MM.1S (cell line): ENCODE results near the gene ZNF444.
A peak's percentile ranks its signal among the peaks of the same experiment; 100 is the strongest.

Experiments
- DNase-seq: peaks from one replicate; pipeline ENCODE4 v3.0.0-alpha.2; 2015
- H2AFZ ChIP-seq: fragments of 300-600 bp; sonication (generic); 2 replicates; pipeline ENCODE4 v1.6.0; 2016; ENCODE audit warnings: antibody characterized with exemption, low read length
- H3F3A ChIP-seq: fragments of 300-600 bp; sonication (generic); 2 replicates; pipeline ENCODE4 v1.6.1; 2016; ENCODE audit warnings: mild to moderate bottlenecking, antibody characterized with exemption, low read length, moderate library complexity, mixed read lengths; ENCODE audit not compliant: insufficient read depth
- H3K27ac ChIP-seq: fragments of 300-600 bp; sonication (generic); 2 replicates; pipeline ENCODE4 v1.5.1; 2016; ENCODE audit warnings: mild to moderate bottlenecking, low read length
- H3K27me3 ChIP-seq: fragments of 300-600 bp; sonication (generic); replicated peaks from 2 replicates; pipeline ENCODE4 v1.6.0; 2016; ENCODE audit warnings: low read length; ENCODE audit not compliant: insufficient read depth
- H3K36me3 ChIP-seq: fragments of 300-600 bp; sonication (generic); replicated peaks from 2 replicates; pipeline ENCODE4 v1.6.1; 2016; ENCODE audit warnings: mild to moderate bottlenecking, low read length, mixed read lengths; ENCODE audit not compliant: insufficient read depth
- H3K4me1 ChIP-seq: fragments of 300-600 bp; sonication (generic); 2 replicates; pipeline ENCODE4 v1.6.1; 2016; ENCODE audit warnings: low read length, mixed read lengths
- H3K4me2 ChIP-seq: fragments of 300-600 bp; sonication (generic); 2 replicates; pipeline ENCODE4 v1.6.0; 2016; ENCODE audit warnings: low read depth, low read length
- H3K4me3 ChIP-seq: fragments of 300-600 bp; sonication (generic); 2 replicates; pipeline ENCODE4 v1.5.1; 2016; ENCODE audit warnings: low read length, mixed read lengths
- H3K79me2 ChIP-seq: fragments of 300-600 bp; sonication (generic); 2 replicates; pipeline ENCODE4 v1.6.1; 2016; ENCODE audit warnings: mixed run types, low read length, mixed read lengths
- H3K9ac ChIP-seq: fragments of 300-600 bp; sonication (generic); 2 replicates; pipeline ENCODE4 v1.6.1; 2016; ENCODE audit warnings: low read length, mixed read lengths
- H3K9me2 ChIP-seq: fragments of 300-600 bp; sonication (generic); replicated peaks from 2 replicates; pipeline ENCODE4 v1.6.1; 2016; ENCODE audit warnings: mild to moderate bottlenecking, low read length, mixed read lengths; ENCODE audit not compliant: insufficient read depth
- H3K9me3 ChIP-seq: fragments of 300-600 bp; sonication (generic); replicated peaks from 2 replicates; pipeline ENCODE4 v1.6.1; 2016; ENCODE audit warnings: mild to moderate bottlenecking, low read length, mixed read lengths; ENCODE audit not compliant: insufficient read depth
- H4K20me1 ChIP-seq: fragments of 300-600 bp; sonication (generic); 2 replicates; pipeline ENCODE4 v1.6.1; 2016; ENCODE audit warnings: mild to moderate bottlenecking, low read length, moderate library complexity, mixed read lengths; ENCODE audit not compliant: insufficient read depth
- EZH2 ChIP-seq: fragments of 300-600 bp; sonication (generic); optimal IDR thresholded peaks from 2 replicates; pipeline ENCODE3; 2017; ENCODE audit warnings: low read depth, mild to moderate bottlenecking, antibody characterized with exemption, low read length, mixed read lengths
- EZH2phosphoT487 ChIP-seq: fragments of 300-600 bp; sonication (generic); IDR thresholded peaks from 2 replicates; pipeline ENCODE4 v1.6.1; 2018; ENCODE audit warnings: antibody characterized with exemption, low read length
- TF ChIP-seq, protein P1 (sequence below): fragments of 300-600 bp; sonication (generic); IDR thresholded peaks from 2 replicates; pipeline ENCODE4 v1.5.1; 2016; ENCODE audit warnings: antibody characterized with exemption, low read length, mixed read lengths

Gene ZNF444

DNA sequence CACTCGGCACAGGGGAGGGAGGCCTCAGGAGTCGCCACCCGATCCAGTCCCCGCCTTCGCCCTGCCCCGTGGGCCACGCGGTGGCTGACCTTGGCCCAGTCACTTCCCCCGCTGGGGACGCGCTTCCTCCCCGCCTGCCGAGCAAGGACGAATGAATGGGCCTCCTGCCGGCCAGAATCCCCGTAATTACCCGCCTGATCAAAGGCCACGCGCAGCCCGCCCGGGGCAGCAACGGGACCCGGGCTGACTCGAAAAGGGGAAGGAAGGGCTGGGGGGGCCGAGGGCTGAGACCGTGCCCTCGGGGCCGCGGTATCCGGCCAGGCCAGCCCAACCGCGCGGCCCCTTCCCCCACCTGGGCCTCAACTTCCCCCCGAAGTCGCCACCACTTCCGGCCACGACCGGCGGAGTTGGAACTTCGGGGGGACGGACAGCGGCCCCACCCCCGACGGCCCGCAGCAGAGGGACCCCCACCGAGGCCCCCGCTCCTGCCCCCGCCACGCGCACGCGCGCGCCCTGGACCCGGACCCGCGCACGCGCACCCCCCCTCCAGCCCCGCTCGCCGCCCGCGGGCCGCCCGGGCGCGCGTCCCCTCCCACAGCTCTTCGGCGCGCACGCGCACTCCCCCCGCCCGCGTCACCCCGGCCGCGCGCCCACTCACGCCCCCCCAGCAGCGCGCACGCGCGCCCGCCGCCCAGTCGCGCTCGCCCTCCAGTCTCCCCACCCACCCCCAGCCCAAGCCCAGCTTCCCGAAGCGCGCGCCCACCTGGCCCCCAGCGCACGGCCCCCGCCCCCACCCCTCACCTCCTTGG, 20.5 kb upstream of the ZNF444 start:
- Histone ChIP-seq H4K20me1 (peaks cover 4% of the 10 kb centered on the region), H3F3A (no peaks in the 10 kb centered on the region), H3K9me3 (no peaks in the 10 kb centered on the region), H3K4me2 (peak overlapping the region; percentile 100), H3K27me3 (no peaks in the 10 kb centered on the region), H3K79me2 (peaks cover 51% of the 10 kb centered on the region), H3K27ac (peak overlapping the region; percentile 83), H3K9me2 (no peaks in the 10 kb centered on the region), H3K4me1 (peaks cover 13% of the 10 kb centered on the region; the same call in 1 of the 2 replicates), H3K9ac (peak overlapping the region; percentile 99), H3K36me3 (no peaks in the 10 kb centered on the region), H3K4me3 (peak overlapping the region; percentile 95), H2AFZ (peak overlapping the region; percentile 67)
- TF ChIP-seq, protein P1, sequence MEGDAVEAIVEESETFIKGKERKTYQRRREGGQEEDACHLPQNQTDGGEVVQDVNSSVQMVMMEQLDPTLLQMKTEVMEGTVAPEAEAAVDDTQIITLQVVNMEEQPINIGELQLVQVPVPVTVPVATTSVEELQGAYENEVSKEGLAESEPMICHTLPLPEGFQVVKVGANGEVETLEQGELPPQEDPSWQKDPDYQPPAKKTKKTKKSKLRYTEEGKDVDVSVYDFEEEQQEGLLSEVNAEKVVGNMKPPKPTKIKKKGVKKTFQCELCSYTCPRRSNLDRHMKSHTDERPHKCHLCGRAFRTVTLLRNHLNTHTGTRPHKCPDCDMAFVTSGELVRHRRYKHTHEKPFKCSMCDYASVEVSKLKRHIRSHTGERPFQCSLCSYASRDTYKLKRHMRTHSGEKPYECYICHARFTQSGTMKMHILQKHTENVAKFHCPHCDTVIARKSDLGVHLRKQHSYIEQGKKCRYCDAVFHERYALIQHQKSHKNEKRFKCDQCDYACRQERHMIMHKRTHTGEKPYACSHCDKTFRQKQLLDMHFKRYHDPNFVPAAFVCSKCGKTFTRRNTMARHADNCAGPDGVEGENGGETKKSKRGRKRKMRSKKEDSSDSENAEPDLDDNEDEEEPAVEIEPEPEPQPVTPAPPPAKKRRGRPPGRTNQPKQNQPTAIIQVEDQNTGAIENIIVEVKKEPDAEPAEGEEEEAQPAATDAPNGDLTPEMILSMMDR: no peak
- TF ChIP-seq EZH2: no peak
- TF ChIP-seq EZH2phosphoT487: no peak
- DNase-seq: peak; percentile 82

DNA sequence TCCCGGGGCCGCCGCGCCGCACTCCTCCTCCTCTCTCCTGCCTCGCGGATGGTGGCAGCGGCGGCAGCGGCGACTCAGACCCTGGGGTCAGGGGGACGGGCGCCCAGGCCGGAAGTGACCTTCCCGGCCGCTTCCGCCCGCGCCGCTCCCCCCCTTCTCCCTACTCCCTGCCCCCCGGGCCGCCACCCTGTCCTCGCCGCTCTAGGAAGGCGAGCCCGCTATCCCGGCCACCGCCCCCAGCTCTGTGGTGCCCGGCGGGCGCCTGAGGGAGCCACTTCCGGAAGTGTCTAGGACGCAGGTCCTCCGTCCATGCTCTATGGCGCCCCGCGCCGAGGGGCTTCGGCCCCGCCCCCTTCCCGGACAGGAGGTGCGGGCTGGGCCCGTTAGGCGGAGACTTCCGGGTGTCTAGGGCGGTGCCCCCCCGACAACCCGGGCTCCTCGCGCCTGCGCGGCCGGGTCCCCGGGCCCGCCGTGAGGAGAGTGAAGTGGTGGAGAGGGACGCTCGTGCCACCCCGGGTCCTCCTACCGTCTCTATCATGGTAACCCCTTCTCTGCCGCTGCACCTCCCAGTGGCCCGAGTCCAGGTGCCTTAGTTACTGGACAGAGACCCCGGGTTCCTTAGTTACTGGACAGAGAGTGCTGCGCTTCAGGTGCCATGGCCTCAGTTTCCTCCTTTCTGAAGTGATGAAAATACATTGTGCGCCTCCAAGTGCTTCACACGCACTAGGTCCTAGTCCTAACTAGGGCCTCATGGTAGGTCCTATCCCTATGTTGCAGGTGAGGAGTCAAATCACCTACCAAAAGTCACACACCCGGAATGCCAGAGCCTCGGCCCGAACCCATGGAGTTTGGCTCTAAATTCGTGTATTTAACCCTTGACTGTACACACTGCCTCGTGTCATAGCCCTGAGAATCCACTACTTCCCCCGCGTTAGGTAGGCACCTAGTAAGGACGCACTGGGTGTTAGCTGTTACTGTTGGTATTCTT, 19.6 kb upstream of the ZNF444 start, which contains the start of gene ZNF787:
TSS of gene ZNF787 (minus strand) at position 116 of the 988 bp plus-strand sequence. CDS start 18,078 bp downstream, outside the sequence.
- Histone ChIP-seq H4K20me1 (peaks cover 4% of the 10 kb centered on the region), H3K27me3 (no peaks in the 10 kb centered on the region), H3K9me3 (no peaks in the 10 kb centered on the region), H3K79me2 (peaks cover 42% of the 10 kb centered on the region), H3K4me2 (peak within 1 kb of the TSS; percentile 100), H3K9ac (peak within 1 kb of the TSS; percentile 99), H3K4me3 (peak within 1 kb of the TSS; percentile 95), H3K36me3 (no peaks in the 10 kb centered on the region), H3K4me1 (peaks cover 13% of the 10 kb centered on the region; the same call in 1 of the 2 replicates), H2AFZ (peak within 1 kb of the TSS; percentile 90), H3F3A (no peaks in the 10 kb centered on the region), H3K27ac (peak within 1 kb of the TSS; percentile 83), H3K9me2 (no peaks in the 10 kb centered on the region)
- TF ChIP-seq EZH2phosphoT487 (no peak), EZH2 (no peak)
- TF ChIP-seq, protein P1: no peak
- peak; percentile 96 for DNase-seq

- no peak overlapping the region for H3K27ac ChIP-seq
- H3K36me3 ChIP-seq: no peaks in the 10 kb centered on the region
- no peaks in the 10 kb centered on the region for H3K9me2 ChIP-seq
- no peaks in the 10 kb centered on the region for H3F3A ChIP-seq
- no peak overlapping the region for H3K4me2 ChIP-seq
- DNase-seq: no peak
- H3K4me1 ChIP-seq: peaks cover 13% of the 10 kb centered on the region; the same call in 1 of the 2 replicates
- no peaks in the 10 kb centered on the region for H3K9me3 ChIP-seq
- TF ChIP-seq EZH2phosphoT487: no peak
- no peak for TF ChIP-seq EZH2
- TF ChIP-seq, protein P1: no peak
- no peak overlapping the region for H3K4me3 ChIP-seq
- H4K20me1 ChIP-seq: no peaks in the 10 kb centered on the region
- H2AFZ ChIP-seq: no peak overlapping the region
- H3K9ac ChIP-seq: no peak overlapping the region
- no peaks in the 10 kb centered on the region for H3K27me3 ChIP-seq
- H3K79me2 ChIP-seq: peaks cover 23% of the 10 kb centered on the region
Observed at GRCh38 chr19:56123266-56123891, 17.7 kb upstream of the ZNF444 start.
